GM12872 (cell line): Measurements from ENCODE around the gene HCK.

ENCODE experiments used
- TF ChIP-seq, protein P1 (sequence below): IDR thresholded peaks from 3 replicates; pipeline ENCODE4 v1.5.1; 2011; ENCODE audit warnings: low read depth, mild to moderate bottlenecking, low read length, moderate library complexity; ENCODE audit not compliant: insufficient read depth

Gene HCK

DNA sequence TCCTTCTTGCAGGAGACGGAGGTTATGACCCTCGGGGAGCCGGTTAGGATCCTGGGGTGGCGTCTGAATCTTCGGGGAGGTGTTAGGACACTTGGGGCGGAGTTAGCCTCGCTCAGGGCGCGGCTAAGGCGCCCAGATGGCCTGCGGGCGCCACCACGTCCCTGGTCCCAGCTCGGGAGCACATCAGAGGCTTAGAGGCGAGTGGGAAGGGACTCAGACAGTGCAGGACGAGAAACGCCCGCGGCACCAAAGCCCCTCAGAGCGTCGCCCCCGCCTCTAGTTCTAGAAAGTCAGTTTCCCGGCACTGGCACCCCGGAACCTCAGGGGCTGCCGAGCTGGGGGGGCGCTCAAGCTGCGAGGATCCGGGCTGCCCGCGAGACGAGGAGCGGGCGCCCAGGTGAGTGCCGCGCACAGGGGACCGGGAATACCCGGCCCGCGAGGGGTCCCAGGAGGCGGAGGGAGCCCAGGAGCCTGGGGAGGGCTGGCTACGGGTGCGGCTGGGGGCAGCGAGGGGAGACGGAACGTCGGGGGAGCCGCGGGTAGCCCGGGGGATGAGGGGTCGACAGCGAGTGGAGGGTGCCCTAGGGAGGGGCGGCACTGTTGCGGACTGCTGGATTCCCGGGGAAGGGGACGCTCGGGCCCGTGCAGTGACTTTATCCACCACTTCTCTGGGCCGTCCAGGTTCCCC is at the start of gene HCK:
TSS of gene HCK (plus strand) at position 153 of the 688 bp plus-strand sequence.
- TF ChIP-seq, protein P1, sequence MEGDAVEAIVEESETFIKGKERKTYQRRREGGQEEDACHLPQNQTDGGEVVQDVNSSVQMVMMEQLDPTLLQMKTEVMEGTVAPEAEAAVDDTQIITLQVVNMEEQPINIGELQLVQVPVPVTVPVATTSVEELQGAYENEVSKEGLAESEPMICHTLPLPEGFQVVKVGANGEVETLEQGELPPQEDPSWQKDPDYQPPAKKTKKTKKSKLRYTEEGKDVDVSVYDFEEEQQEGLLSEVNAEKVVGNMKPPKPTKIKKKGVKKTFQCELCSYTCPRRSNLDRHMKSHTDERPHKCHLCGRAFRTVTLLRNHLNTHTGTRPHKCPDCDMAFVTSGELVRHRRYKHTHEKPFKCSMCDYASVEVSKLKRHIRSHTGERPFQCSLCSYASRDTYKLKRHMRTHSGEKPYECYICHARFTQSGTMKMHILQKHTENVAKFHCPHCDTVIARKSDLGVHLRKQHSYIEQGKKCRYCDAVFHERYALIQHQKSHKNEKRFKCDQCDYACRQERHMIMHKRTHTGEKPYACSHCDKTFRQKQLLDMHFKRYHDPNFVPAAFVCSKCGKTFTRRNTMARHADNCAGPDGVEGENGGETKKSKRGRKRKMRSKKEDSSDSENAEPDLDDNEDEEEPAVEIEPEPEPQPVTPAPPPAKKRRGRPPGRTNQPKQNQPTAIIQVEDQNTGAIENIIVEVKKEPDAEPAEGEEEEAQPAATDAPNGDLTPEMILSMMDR = no peak

DNA sequence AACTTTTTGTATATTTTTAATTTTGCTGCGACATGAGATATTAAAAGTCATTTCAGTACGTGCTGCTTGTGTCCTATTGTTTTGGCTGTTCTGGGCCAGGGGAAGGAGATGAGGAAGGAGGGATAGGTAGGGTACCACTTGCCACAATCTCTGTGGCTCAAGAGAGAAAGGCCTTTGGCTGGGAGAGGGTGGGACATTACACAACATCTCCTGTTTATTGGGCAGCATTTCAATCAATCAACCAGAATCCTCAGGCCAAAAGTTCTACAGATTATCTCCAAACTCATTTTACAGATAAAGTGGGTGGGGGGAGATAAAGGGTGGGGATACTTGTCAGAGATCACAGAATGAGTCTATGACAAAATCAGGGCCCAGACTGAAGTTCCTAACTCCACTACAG is 48.7 kb upstream of the HCK start:
- TF ChIP-seq, protein P1 = no peak

DNA sequence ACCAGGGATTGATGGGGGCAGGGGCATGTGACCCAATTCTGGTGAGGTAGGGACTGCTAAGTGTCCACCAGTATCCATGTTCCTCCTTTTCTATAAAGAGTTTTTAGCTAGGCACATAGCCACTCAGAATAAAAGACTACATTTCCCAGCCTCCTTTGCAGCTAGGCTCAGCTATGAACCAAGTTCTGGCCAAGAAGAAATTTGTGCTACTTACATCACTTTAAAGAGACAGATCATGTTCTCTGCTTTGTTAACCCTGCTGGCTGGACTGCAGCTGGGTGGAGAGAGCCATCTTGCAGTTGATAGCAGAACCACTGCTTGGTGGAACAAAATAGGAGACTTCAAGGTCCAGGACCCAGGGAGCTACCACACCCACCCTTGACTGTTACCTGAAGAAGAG is 47.1 kb upstream of the HCK start:
- TF ChIP-seq, protein P1 = no peak

DNA sequence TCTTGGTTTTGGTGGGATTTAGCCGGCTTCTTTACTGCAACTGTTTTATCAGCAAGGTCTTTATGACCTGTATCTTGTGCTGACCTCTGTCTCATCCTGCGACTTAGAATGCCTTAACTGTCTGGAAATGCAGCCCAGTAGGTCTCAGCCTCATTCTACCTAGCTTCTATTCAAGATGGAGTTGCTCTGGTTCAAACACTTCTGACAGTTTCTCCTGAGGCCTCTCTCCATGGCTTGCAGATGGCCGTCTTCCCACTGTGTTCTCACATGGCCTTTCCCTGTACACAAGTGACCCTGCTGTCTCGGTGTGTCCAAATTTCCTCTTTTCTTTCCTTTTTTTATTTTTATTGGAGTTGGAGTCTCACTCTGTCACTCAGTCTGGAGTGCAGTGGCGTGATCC is 46.0 kb upstream of the HCK start:
- TF ChIP-seq, protein P1 = no peak

DNA sequence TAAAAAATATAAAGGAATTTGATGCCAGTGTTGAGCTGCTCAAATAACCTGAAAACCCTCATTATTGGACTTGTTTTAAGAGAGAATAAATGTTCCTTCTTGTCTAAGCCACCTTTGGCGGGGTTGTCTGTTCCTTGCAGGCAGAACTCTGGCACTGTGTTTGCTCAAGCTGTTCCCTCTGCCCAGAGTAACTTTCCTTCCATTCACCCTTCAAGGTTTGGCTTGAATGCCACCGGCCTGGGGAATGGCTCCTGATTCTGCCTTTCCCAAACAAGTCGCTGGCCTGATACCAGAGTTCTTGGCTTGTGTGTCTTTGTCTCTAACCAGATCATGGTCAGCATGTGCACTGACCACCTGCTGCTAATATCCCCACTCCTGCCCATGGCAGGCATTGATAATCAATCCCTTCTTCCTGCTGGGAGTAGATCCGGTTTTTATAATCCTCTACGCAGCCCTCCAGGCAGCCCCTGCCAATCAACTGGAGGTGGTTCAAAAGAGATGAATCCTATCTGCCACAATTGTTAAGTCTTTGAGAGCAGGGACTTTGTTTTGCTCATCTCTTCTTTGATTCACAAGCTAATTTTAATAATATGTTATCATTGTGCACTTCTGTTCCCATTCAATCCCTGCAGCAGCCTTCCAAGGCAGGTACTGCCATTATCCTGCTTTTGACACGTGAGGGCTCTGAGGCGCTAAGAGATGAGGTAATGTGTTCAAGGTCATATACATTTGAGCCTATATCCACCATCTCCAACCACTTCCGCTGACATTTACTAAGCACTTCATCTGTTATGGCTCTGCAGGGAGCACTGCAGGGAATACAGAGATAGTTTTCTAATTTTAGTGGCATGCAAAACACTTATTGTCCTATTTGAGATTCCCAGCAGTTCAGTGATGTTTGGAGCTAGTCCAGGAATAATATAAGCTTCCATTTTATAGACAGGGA is 44.9 kb upstream of the HCK start:
- TF ChIP-seq, protein P1 = no peak

DNA sequence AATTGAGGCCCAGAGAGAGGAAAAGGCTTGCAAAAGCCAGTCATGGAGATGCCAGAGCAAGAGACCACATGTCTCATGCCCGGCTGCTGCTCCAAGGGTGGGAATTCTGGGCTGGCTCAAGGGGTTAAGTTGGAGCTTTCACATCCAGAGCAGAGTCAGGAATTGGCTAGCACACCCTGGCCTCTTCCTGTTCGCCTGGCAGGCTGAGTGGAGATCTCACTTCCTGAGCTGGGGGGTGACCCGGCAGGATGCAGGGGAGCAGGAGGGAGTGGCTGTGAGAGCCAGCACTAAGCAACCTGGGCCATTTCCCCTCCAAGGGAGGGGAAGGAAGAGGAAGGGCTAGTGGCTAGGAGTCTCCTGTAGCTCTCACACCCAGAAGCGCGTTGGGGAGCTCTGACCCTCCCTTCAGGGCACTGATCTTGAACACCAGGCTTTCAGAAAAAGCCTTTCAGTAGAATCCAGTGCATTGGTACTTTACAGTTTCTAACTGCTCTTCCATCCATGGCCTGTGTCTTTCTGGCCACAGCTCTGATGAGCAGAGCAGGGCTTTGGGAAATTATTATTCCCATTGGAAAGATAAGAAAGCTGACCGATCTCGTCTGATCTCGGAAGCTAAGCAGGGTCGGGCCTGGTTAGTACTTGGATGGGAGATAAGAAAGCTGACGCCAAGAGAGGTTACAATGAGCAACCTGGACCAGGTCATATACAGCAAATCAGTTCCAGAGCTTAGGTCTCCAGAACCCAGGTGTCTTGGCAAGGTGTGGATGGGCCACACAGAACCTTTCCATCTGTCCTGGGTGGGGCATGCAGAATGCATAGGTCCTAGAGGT is 44.0 kb upstream of the HCK start:
- TF ChIP-seq, protein P1 = no peak

DNA sequence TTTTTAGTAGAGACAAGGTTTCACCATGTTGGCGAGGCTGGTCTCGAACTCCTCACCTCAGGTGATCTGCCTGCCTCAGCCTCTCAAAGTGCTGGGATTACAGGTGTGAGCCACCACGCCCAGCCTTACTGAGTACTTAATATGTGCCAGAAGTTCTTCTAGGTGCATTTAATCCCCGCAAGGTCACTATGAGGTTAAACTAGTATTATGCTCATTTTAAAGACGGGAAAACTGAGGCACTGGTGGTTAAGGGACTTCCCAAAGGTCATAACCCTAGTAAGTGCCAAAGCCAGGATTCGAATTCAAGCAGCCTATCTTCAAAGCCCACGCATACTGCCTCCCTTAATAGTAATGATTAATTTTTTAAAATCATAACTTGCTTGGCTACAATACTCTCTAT is 42.5 kb upstream of the HCK start:
- TF ChIP-seq, protein P1 = no peak
